Retina (tissue), 1 donor: ENCODE measurements around the gene SCCPDH.

ENCODE experiments used
- DNase-seq: peaks from one replicate; pipeline ENCODE4 v3.0.0-alpha.2; 2016

SCCPDH gene

GRCh38 chr1:246786606-246787238, 62.5 kb downstream of the SCCPDH start:
- no peak for DNase-seq

- no peak for DNase-seq
Observed at GRCh38 chr1:246787781-246788513, 63.7 kb downstream of the SCCPDH start.

- DNase-seq = peak; percentile 68
Observed at GRCh38 chr1:246788895-246789338, 64.7 kb downstream of the SCCPDH start.

- no peak for DNase-seq
Observed at GRCh38 chr1:246789454-246790339, 65.5 kb downstream of the SCCPDH start.

- DNase-seq = no peak
Observed at GRCh38 chr1:246790364-246790763, 66.2 kb downstream of the SCCPDH start.

- DNase-seq = no peak
Observed at GRCh38 chr1:246790833-246791232, 66.6 kb downstream of the SCCPDH start.

GRCh38 chr1:246791303-246791918, 67.2 kb downstream of the SCCPDH start:
- no peak for DNase-seq

GRCh38 chr1:246792603-246793002, 68.4 kb downstream of the SCCPDH start:
- no peak for DNase-seq

- DNase-seq = no peak
Observed at GRCh38 chr1:246793356-246793896, 69.2 kb downstream of the SCCPDH start.

GRCh38 chr1:246794048-246794827, 70.0 kb downstream of the SCCPDH start:
- peak; percentile 56 for DNase-seq

- DNase-seq = no peak
Observed at GRCh38 chr1:246794828-246795671, 70.8 kb downstream of the SCCPDH start.

- no peak for DNase-seq
Observed at GRCh38 chr1:246795906-246796694, 71.9 kb downstream of the SCCPDH start.

- DNase-seq = no peak
Observed at GRCh38 chr1:246797157-246797556, 72.9 kb downstream of the SCCPDH start.

GRCh38 chr1:246797597-246797996, 73.4 kb downstream of the SCCPDH start:
- DNase-seq = no peak

- no peak for DNase-seq
Observed at GRCh38 chr1:246798107-246798506, 73.9 kb downstream of the SCCPDH start.

- DNase-seq = no peak
Observed at GRCh38 chr1:246798606-246799496, 74.6 kb downstream of the SCCPDH start.

- DNase-seq = no peak
Observed at GRCh38 chr1:246800356-246800755, 76.1 kb downstream of the SCCPDH start.

- DNase-seq = no peak
Observed at GRCh38 chr1:246800756-246801155, 76.5 kb downstream of the SCCPDH start.
